Muscle layer of colon (tissue), 2 donors: ENCODE results near the gene KRT8.

ENCODE experiments used
- H3K27ac ChIP-seq: one replicate; pipeline ENCODE4 v1.7.0; 2013; ENCODE audit warnings: low read depth, mild to moderate bottlenecking, low read length, moderate library complexity
- H3K27me3 ChIP-seq, 2 donors: one replicate each; pipeline ENCODE4 v1.7.0; 2013; ENCODE audit warnings: low read length in 2 of 2, mild to moderate bottlenecking in 2 of 2; ENCODE audit not compliant: insufficient read depth in 2 of 2, control insufficient read depth in 1 of 2
- H3K36me3 ChIP-seq: one replicate; pipeline ENCODE4 v1.7.0; 2013; ENCODE audit warnings: mild to moderate bottlenecking, low read length; ENCODE audit not compliant: insufficient read depth
- H3K4me1 ChIP-seq: one replicate; pipeline ENCODE4 v1.7.0; 2013; ENCODE audit warnings: mild to moderate bottlenecking, low read length; ENCODE audit not compliant: insufficient read depth
- H3K4me3 ChIP-seq, 2 donors: one replicate each; pipeline ENCODE4 v1.7.0; 2013; ENCODE audit warnings: low read length in 2 of 2, low read depth in 1 of 2, mild to moderate bottlenecking in 1 of 2, moderate library complexity in 1 of 2
- H3K9ac ChIP-seq: one replicate; pipeline ENCODE4 v1.7.0; 2013; ENCODE audit warnings: low read length
- H3K9me3 ChIP-seq: one replicate; pipeline ENCODE4 v1.7.0; 2013; ENCODE audit warnings: mild to moderate bottlenecking, low read length
- donor health status: abdominal sarcoma.
- donor health status: Adenocarcinoma of cecum.

Gene KRT8

DNA sequence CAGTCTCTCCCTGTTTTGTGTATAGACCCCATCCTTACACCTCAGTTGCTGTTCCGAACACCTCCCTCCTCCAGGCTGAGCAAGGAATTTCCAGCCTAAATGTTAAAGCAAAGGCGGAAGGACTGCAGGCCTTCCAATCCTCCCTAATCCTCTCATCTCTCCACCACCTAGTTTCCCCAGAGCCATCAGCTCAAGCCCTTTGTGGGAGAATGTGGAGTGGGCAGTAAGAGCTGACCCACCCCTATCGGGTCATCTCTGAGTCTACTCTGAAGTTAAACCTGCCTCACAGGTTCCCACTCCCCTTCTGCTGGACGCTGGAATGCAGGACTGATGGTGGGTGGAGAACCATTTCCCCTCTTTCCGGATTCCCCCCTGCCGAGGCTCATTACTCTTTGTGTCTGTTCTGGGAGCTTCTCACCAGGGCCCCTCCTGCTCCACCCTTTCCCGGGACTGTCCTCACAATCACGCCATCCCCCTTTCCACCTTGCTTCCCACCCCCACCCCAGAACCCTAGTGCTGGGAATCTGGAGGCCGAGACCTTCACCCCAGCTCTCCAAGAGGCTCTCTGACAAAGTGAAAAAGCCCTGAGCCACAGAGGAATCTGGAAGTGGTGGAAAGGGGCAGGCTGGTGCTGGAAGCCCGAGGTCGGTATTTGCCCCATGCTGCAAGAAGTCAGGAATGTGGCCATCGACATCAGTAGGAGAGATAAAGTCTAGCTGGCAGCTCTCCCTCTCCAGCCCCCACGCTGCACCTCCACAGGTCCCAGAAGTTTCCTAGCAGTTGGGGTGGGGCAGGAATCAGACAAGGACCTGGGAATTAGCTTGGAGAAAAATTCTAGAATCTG is 40.7 kb upstream of the KRT8 start:
- Histone ChIP-seq H3K27me3 (peaks cover 8 to 16% of the 10 kb centered on the region in 2 donors), H3K36me3 (no peaks in the 10 kb centered on the region), H3K9me3 (peaks cover 4% of the 10 kb centered on the region), H3K9ac (no peak overlapping the region), H3K4me3 (no peak overlapping the region), H3K27ac (no peak overlapping the region), H3K4me1 (no peaks in the 10 kb centered on the region)

DNA sequence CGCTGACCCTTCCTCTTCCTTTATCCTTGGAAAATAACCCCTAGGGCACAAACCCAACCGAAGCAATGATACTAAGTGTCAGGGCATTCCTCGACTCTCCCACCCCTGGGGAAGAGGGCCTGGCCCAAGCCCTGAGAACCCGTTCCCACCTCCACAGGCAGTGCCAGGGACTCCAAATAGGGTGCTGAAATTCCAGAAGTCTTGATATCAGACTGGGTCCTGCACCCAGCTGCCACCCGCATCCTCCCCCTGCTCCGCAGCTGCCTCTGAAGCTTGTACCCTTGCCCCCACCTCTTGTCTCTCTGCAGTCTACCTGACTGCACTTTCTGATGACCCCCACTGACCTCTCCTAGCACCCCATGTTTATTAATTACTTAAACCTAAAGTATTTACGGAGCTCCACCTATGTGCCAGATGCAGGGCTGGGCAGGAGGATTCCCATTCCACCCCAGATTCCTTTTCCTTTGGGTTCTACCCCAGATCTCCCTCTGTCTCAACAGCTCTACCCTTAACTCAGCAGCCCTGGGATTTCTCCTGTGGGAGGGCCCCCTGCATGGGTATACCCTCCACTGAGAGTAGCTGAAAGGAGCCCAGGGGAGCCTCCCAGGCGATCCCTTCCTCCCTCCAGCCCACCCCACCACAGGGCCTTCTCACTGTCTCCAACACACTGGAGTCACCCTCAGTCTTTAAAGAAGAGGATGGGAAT is 40.0 kb upstream of the KRT8 start:
- Histone ChIP-seq H3K27me3 (peaks cover 6 to 13% of the 10 kb centered on the region in 2 donors), H3K36me3 (no peaks in the 10 kb centered on the region), H3K4me1 (no peaks in the 10 kb centered on the region), H3K9ac (no peak overlapping the region), H3K27ac (no peak overlapping the region), H3K9me3 (peaks cover 4% of the 10 kb centered on the region), H3K4me3 (no peak overlapping the region)

DNA sequence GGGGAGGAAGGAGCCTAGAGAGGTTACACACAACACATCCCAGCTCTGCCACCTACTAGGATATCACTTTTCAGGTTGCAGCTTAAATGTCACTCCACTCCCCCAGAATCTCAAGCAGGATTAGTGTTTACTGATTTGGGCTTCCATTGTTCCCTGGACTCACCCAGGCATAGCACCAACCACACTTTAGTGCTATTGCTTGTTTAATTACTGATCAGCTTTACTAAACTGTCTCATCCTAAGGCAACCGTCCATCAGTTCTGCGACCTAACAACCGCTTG is 38.0 kb upstream of the KRT8 start:
- no peaks in the 10 kb centered on the region for H3K4me1 ChIP-seq
- no peak overlapping the region for H3K27ac ChIP-seq
- no peak overlapping the region for H3K9ac ChIP-seq
- no peaks in the 10 kb centered on the region for H3K36me3 ChIP-seq
- H3K9me3 ChIP-seq = no peaks in the 10 kb centered on the region
- no peaks in the 10 kb centered on the region for H3K27me3 ChIP-seq
- no peak overlapping the region for H3K4me3 ChIP-seq

DNA sequence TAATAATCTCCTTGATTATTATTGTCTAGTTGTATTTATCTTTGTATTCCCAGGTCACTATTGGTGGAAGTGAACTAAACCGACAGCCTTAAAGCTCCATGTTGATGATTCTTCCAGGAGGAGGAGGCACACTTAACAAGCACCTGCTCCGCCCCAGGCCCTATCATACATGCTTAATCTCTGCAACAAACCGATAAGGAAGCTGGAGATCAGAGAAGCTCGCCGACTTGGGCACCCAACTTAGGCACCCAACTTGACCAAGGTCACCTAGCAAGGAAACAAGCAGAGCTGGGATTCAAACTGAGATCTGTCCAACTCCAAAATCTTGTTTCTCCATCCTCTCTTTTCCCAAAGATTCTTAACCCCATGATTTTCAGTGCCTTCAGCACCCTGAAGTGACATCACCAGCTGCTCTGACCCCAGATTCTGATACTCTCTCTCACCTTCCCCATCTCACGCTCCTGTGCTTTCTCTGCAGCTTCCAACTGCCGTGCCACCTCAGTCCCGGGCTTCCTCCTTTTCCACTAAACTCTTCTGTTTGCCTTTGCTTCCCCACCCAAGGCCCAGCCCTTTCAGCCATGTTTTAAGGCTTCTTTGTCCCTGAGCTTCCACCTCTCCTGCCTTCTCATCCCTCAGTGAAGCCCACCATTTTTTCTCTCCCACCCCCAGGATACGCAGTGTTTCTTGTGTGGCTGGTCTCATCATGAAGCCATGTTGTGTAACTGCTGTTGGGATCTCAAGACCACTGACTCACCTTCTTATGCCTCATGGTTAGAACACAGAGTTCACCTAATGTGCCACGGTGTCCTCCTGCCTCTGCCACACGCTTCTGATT is 37.4 kb upstream of the KRT8 start:
- Histone ChIP-seq H3K36me3 (no peaks in the 10 kb centered on the region), H3K27me3 (no peaks in the 10 kb centered on the region), H3K4me3 (no peak overlapping the region), H3K9ac (no peak overlapping the region), H3K27ac (no peak overlapping the region), H3K9me3 (no peaks in the 10 kb centered on the region), H3K4me1 (no peaks in the 10 kb centered on the region)

DNA sequence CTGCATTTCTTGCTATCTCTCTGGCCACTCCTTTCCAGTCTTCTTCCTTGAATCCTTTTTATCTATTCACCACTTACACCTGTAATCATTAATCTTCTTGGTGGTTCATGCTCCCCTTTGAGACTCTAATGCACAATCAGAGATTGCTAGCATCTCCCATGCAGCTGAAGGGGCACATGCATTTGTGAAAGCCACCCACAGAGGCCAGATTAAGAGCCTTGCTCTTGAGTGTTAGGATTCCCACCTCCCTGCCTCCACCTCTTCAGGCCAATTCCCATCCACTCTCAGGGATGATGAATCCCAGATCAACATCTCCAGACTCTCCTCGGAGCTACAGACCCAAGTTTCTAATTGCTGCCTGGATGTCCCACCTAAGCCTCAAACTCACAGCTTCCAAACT is 24.7 kb upstream of the KRT8 start:
- Histone ChIP-seq H3K4me1 (peaks cover 6% of the 10 kb centered on the region), H3K27me3 (no peaks in the 10 kb centered on the region), H3K27ac (no peak overlapping the region), H3K9me3 (no peaks in the 10 kb centered on the region), H3K9ac (no peak overlapping the region), H3K36me3 (no peaks in the 10 kb centered on the region), H3K4me3 (no peak overlapping the region)

DNA sequence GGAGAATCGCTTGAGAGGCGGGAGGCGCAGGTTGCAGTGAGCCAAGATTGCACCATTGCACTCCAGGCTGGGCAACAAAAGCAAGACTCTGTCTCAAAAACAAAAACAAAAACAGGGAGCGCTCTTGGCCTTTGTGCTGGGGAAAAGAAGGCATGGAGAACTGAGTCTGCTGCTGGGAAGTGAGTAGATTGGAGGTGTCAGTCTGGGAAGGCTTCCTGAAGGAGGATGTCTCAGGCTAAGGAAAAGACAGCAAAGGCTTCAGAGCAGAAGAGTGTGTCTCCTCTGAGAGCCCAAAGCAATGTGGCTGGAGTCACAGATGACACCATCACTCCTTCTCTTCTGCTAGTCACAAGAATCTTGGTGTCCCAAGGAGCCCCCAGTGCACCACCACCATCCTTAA is 23.1 kb upstream of the KRT8 start:
- Histone ChIP-seq H3K4me3 (no peak overlapping the region), H3K27ac (no peak overlapping the region), H3K9ac (no peak overlapping the region), H3K9me3 (no peaks in the 10 kb centered on the region), H3K27me3 (no peaks in the 10 kb centered on the region), H3K36me3 (no peaks in the 10 kb centered on the region), H3K4me1 (peaks cover 6% of the 10 kb centered on the region)

DNA sequence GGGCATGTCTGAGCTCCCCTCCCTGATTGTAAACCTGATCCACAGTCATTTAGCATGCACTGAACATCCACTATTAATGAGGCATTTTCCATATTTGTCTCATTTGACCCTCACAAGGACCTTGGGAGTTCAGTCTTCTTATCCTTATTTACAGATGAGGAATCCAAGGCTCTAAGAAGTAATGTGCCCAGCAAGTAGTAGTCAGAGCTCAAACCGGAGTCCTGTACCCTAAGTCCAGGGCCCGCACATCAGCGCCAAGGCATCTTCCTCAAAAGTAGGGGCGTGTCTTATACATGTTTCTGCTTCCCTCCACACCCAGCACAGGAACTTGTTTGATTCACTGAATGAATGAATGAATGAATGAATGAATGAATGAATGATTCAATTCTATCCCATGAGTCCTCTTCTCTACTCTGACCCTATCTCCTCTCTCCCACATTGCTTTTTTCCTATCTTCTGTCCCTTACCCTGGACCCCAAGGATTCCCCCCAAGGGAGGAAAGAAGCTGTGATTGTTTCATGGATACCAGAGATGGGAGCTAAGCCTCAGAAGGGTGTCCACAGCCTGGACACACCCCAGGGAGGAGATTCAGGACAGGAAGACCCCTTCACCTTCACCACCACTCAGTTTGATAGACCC is 21.8 kb upstream of the KRT8 start:
- H3K36me3 ChIP-seq = no peaks in the 10 kb centered on the region
- H3K4me1 ChIP-seq = peaks cover 6% of the 10 kb centered on the region
- no peak overlapping the region for H3K27ac ChIP-seq
- H3K27me3 ChIP-seq = no peaks in the 10 kb centered on the region
- no peak overlapping the region for H3K4me3 ChIP-seq
- no peak overlapping the region for H3K9ac ChIP-seq
- H3K9me3 ChIP-seq = no peaks in the 10 kb centered on the region

DNA sequence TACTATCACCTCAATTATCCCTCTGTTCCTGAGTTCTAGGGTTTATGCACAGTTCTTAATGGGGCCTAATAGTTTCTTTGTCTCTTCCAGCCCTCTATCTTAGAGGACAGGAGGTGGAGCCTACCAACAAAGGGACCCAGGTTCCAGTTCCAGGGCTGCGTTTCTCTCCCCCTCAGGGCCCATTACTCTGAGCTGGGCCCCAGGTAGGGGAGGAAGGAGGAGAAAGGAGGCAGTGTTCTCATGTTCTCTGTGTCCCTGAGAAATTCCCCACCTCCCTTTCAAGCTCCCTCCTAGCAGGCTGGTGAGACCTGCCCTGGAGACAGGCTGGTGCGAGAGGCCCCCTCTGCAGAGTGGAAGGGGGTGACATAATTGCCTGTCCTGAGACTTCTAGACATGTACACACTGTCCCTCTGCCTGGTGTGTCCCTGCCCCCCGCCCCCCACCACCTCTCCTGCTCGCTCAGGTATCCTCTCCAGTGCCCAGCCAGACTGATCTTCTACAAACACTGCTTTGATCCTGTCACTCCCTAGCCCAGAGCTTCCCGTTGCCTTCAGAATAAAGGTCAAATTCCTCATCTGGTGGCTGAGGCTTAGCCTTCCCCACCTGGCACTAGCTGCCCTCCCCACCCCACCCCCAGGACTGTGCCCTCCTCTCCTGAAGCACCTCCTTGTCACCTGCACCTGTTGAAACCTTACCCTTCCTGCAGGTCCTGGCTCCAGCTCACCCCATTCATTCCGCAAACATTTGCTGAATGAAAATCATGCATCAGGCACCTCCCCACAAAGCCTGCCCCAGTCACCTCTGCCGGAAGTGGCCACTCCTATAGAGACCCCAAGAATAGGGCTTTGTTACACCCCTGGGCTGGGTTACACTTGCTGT is 21.1 kb upstream of the KRT8 start:
- no peaks in the 10 kb centered on the region for H3K27me3 ChIP-seq
- H3K4me3 ChIP-seq = no peak overlapping the region
- no peaks in the 10 kb centered on the region for H3K9me3 ChIP-seq
- no peak overlapping the region for H3K27ac ChIP-seq
- peaks cover 6% of the 10 kb centered on the region for H3K4me1 ChIP-seq
- no peak overlapping the region for H3K9ac ChIP-seq
- no peaks in the 10 kb centered on the region for H3K36me3 ChIP-seq

DNA sequence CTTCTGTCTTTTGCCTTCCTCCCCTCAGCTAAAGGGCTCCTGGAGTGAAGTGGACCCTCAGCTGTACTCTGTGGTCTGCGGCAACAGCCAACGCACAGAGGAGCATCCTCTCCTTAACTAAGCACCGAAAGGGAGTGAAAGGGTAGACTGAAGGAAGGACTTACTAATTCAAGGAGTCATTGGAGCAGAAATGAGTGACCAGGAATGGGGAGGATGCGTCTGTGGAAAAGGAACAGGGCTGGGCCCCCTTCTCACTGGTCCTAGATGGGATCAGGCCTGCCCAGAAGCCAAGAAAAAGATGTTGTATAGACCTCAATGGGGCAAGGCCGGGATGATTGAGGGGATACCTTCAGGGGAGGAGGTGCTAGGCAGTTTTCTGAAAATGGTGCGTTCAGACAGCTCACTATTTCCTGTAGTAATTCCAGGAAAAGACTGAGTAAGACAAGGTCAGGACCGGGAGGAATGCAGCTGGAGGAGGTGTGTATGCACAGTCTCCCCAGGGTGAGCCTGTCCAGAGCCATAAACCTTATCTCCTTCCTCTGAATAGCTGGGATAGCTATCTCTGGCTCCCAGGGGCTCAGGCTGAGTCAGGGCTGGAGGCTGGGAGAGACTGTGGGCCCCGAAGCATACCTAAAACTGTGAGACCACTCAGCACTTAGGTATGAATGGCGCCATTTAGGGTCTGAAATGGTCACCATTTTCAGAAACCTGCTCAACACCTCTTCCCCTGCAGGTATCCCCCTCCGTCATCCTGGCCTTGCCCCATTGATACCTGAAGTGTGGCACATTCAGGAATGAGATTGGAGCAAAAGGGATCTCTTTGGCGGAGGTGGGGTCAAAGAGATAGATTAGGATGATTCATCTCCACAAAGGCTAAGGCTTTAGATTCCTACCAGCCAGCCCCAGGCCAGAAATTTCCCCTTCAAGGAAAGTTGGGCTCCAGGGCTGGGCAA is 20.2 kb upstream of the KRT8 start:
- no peak overlapping the region for H3K4me3 ChIP-seq
- H3K9ac ChIP-seq = no peak overlapping the region
- H3K27ac ChIP-seq = no peak overlapping the region
- no peaks in the 10 kb centered on the region for H3K9me3 ChIP-seq
- no peaks in the 10 kb centered on the region for H3K27me3 ChIP-seq
- no peaks in the 10 kb centered on the region for H3K36me3 ChIP-seq
- peaks cover 6% of the 10 kb centered on the region for H3K4me1 ChIP-seq
